A549 (cell line): ENCODE measurements around the gene ACTRT2.

ENCODE experiments used
- CTCF ChIP-seq: fragments of >200 bp; sonication (Bioruptor Twin); formaldehyde crosslinking; IDR thresholded peaks from 3 replicates; pipeline ENCODE4 v1.5.1; 2016
- RAD21 ChIP-seq, 2 experiments: fragments of >200 bp in 1 of 2; sonication (Bioruptor Twin) in 1 of 2; formaldehyde crosslinking in 1 of 2; IDR thresholded peaks in 1 of 2; conservative IDR thresholded peaks in 1 of 2; 2 replicates in 1 of 2; 3 replicates in 1 of 2; pipeline ENCODE4 v1.6.1; 2012 to 2018; ENCODE audit warnings: inconsistent platforms in 1 of 2

- TF ChIP-seq CTCF, result no peak
- TF ChIP-seq RAD21 (conservative IDR thresholded peaks at IDR 0.05 in 1 of 2, IDR thresholded peaks at IDR 0.05 in 1 of 2), result no peak
Observed at GRCh38 chr1:3070644-3071564, 49.6 kb downstream of the ACTRT2 start.
